Thoracic aorta (tissue), 2 donors: Measurements from ENCODE around the gene A3GALT2. TPM values are rescaled to one million over a fixed set of nuclear protein-coding genes. Genes with fewer than 3 reads are reported as not detected.

Source experiments
- ATAC-seq: fragments of 150-250 bp; one replicate; pipeline ENCODE4 v1.8.0; 2017; ENCODE audit warnings: low read depth; ENCODE audit not compliant: insufficient number of reproducible peaks, low FRiP score
- DNase-seq: peaks from one replicate; pipeline ENCODE4 v3.0.0-alpha.2; 2020; ENCODE audit warnings: low spot score
- H3K27ac ChIP-seq, 2 donors: fragments of 200-600 bp; sonication (generic); 1 replicate in 1 of 2; 2 replicates in 1 of 2; pipeline ENCODE4 v1.5.1; 2016; ENCODE audit warnings: mild to moderate bottlenecking in 2 of 2, moderate library complexity in 2 of 2
- H3K27me3 ChIP-seq: fragments of 200-600 bp; sonication (generic); replicated peaks from 2 replicates; pipeline ENCODE4 v1.6.0; 2016; ENCODE audit warnings: mild to moderate bottlenecking; ENCODE audit not compliant: insufficient read depth
- H3K36me3 ChIP-seq: fragments of 200-600 bp; sonication (generic); one replicate; pipeline ENCODE4 v1.5.1; 2016
- H3K4me1 ChIP-seq, 2 donors: fragments of 200-600 bp; sonication (generic); 1 replicate in 1 of 2; 2 replicates in 1 of 2; pipeline versions ENCODE4 v1.5.1 to v1.6.0; 2016; ENCODE audit warnings: low read depth in 2 of 2, mild to moderate bottlenecking in 1 of 2; ENCODE audit not compliant: control insufficient read depth in 1 of 2
- H3K4me3 ChIP-seq: fragments of 200-600 bp; sonication (generic); 2 replicates; pipeline ENCODE4 v1.5.1; 2016; ENCODE audit warnings: mild to moderate bottlenecking
- H3K9me3 ChIP-seq: fragments of 200-600 bp; sonication (generic); 2 replicates; pipeline ENCODE4 v1.5.1; 2016
- total RNA-seq, 2 donors: library from RNA; depleted of rRNA; stranded (reverse); fragments of >200 nt; gene quantifications; one replicate each; pipeline versions ENCODE4 v1.1.0 to v1.2.3, GENCODE V29; 2016
- TF ChIP-seq, protein P1 (sequence below): fragments of 200-600 bp; sonication (generic); IDR thresholded peaks from one replicate; pipeline ENCODE4 v1.5.1; 2019; ENCODE audit warnings: antibody characterized with exemption

The A3GALT2 gene
- total RNA-seq, 2 donors from 2014 or later, result 0.54 to 0.71 TPM

DNA sequence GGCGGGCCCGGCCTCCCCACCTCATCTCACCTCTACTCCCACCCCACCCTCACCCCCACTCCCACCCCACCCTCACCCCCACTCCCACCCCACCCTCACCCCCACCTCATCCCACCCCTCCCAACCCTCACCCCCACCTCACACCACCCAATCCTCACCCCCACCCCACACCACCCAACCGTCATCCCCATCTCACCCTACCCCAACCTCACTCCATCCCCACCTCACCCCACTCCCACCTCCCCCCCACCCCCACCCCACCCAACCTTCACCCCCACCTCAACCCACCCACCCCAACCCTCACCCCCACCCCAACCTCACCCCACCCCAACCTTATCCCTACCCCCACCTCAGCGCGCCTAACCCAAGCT lies 13.4 kb downstream of the A3GALT2 start:
- no peaks in the 10 kb centered on the region for H3K9me3 ChIP-seq
- ATAC-seq (no peak), DNase-seq (no peak)
- no peaks in the 10 kb centered on the region for H3K36me3 ChIP-seq
- peaks cover 3 to 12% of the 10 kb centered on the region in 2 donors for H3K4me1 ChIP-seq
- no peak overlapping the region for H3K27ac ChIP-seq
- H3K4me3 ChIP-seq, result no peak overlapping the region
- TF ChIP-seq, protein P1, sequence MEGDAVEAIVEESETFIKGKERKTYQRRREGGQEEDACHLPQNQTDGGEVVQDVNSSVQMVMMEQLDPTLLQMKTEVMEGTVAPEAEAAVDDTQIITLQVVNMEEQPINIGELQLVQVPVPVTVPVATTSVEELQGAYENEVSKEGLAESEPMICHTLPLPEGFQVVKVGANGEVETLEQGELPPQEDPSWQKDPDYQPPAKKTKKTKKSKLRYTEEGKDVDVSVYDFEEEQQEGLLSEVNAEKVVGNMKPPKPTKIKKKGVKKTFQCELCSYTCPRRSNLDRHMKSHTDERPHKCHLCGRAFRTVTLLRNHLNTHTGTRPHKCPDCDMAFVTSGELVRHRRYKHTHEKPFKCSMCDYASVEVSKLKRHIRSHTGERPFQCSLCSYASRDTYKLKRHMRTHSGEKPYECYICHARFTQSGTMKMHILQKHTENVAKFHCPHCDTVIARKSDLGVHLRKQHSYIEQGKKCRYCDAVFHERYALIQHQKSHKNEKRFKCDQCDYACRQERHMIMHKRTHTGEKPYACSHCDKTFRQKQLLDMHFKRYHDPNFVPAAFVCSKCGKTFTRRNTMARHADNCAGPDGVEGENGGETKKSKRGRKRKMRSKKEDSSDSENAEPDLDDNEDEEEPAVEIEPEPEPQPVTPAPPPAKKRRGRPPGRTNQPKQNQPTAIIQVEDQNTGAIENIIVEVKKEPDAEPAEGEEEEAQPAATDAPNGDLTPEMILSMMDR, result no peak
- H3K27me3 ChIP-seq, result no peaks in the 10 kb centered on the region

DNA sequence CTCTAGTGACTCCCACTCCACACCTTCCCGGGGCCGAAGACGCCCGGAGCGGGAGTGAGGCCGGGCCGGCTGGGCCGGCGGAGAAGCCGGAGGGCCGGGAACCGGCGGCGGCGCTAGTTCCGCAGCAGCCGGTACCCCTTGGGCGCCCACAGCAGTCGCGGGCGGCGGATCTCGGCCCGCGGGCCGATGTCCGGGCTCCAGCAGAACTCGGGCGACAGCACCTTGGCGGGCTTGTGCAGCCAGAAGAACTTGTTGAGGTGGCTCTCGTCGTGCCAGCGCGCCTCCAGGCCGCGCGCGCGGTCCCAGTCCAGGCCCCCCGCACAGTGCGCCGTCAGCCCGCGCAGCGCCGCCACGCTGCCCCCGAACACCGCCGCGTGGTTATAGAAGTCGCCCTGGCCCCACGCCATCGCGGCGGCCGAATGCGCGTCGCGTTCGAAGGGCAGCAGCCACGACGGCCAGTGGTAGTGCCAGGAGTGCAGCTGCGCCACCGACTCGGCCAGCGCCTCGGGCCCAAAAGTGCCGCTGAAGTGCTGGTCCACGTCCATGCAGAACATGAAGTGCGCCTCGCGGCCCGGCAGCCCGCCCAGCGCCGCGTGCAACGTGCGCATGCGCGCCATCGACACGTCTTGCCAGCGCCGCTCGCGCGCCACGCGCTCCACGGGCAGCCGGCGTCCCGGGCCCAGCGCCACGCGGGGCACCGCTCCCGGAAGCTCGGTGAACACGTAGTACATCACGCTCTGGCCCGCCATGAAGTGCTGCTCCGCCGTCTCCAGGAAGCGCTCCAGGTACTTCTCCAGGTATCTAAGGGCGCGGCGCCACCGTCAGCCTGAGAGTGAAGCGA lies 14.0 kb downstream of the A3GALT2 start:
- DNase-seq, result no peak
- H3K27ac ChIP-seq, result no peak overlapping the region

DNA sequence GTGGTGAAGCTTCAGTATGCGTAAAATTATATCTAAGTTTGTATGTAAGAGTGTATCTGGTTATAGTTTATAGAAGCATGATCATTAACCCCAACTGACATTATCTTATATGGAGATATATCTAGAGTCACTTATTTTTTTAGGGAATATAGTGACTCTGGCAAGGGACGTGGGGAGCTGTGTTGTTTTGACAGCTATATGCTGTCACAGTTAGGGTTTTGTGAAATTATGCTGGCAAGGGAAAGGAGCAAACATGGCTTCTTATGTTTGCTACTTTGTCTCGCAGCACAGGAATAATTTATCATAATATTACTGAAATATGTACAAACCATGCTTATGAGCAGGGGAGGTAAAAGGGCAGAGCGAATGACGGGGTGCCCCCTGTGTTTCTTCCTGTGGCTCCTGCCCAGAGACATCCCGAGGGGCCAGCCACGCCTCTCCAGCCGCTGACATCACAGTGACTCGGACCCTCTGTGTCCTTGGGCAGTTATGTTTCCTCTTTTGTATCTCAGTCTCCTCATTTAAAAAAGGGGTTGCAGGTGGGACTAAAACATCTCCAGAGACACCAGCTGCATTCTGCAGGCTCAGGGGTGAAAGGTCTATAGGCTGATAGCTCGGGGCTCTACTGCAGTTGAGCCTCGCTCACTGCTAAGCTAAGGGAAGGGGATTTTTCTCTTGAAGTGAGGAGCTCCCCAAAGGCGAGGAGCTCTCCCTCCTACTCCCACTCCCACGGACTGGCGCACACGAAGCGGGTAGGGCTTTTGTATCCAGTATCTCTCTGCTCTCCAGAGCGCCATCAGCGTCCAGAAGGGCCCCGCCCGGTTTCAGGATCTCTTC lies 14.9 kb downstream of the A3GALT2 start:
- TF ChIP-seq, protein P1, result no peak
- Histone ChIP-seq H3K27me3 (no peaks in the 10 kb centered on the region), H3K27ac (no peak overlapping the region), H3K4me3 (peak overlapping the region; percentile 60), H3K9me3 (no peaks in the 10 kb centered on the region), H3K36me3 (no peaks in the 10 kb centered on the region), H3K4me1 (peaks cover 3 to 14% of the 10 kb centered on the region in 2 donors)
- no peak for DNase-seq
- no peak for ATAC-seq

More for the DNA sequence above, 14.0 kb downstream of the A3GALT2 start:
- Histone ChIP-seq H3K36me3 (no peaks in the 10 kb centered on the region), H3K9me3 (no peaks in the 10 kb centered on the region), H3K27me3 (no peaks in the 10 kb centered on the region), H3K4me3 (peak overlapping the region; percentile 60), H3K4me1 (peaks cover 3 to 12% of the 10 kb centered on the region in 2 donors)
- TF ChIP-seq, protein P1, result no peak
- no peak for ATAC-seq

DNA sequence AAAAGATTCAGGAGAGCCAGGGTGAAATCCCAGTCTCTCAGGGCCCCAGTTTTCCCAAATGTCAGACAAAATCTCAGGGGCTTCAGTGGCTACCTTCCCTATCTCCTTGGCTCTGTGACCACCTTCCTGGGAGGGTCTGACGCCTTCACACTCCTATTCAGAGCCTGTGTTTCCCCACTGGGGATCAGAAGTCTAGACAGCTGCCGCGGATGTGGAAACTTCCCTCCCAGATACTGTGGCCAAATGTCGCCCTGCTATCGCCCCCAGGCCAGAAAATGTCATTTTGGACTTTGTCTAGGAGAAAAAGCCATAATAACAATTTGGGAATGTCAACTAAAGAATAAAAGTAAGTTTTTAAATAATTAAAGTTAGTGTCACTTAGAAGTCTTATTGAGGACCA lies 15.9 kb downstream of the A3GALT2 start:
- TF ChIP-seq, protein P1, result no peak
- DNase-seq, result no peak
- Histone ChIP-seq H3K27ac (no peak overlapping the region), H3K4me1 (peaks cover 6 to 22% of the 10 kb centered on the region in 2 donors), H3K36me3 (peaks cover 4% of the 10 kb centered on the region), H3K9me3 (no peaks in the 10 kb centered on the region), H3K27me3 (no peaks in the 10 kb centered on the region), H3K4me3 (no peak overlapping the region)
- ATAC-seq, result no peak

DNA sequence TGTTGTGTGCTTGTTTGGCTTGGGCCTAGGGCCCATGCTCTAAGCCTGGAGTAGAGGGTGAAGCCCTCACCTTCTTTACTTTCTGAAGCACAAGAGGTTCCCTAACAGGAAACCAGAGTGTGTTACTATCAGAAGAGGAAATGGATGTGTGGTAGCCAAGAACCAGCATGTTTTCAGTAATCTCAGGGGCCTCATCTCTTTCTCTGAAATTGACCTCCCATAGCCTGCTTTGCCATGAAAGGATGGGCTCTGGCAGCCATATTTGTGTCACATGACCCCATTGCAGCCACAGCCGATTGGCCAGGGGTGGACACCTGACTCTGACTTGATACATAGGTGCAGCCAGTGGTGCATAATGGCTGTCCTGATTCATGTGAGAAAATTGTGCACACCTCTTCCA lies 18.6 kb downstream of the A3GALT2 start:
- H3K4me3 ChIP-seq, result no peak overlapping the region
- TF ChIP-seq, protein P1, result no peak
- peaks cover 19% of the 10 kb centered on the region for H3K36me3 ChIP-seq
- peaks cover 6 to 27% of the 10 kb centered on the region in 2 donors for H3K4me1 ChIP-seq
- H3K27me3 ChIP-seq, result no peaks in the 10 kb centered on the region
- DNase-seq, result no peak
- no peak for ATAC-seq
- no peaks in the 10 kb centered on the region for H3K9me3 ChIP-seq
- H3K27ac ChIP-seq, result no peak overlapping the region
